ENCODE data around the gene ARHGEF9.

ARHGEF9 gene

GRCh38 chrX:63744850-63745394 is 40.1 kb downstream of the ARHGEF9 start:
- DNase-seq, result no peak

- DNase-seq, result no peak
Measured at GRCh38 chrX:63743596-63743995, 41.4 kb downstream of the ARHGEF9 start.

- no peak for DNase-seq
Measured at GRCh38 chrX:63740382-63740781, 44.6 kb downstream of the ARHGEF9 start.

- no peak for DNase-seq
Measured at GRCh38 chrX:63739885-63740284, 45.1 kb downstream of the ARHGEF9 start.

GRCh38 chrX:63738696-63739095 is 46.3 kb downstream of the ARHGEF9 start:
- DNase-seq, result no peak

- DNase-seq, result no peak
Measured at GRCh38 chrX:63737131-63737921, 47.7 kb downstream of the ARHGEF9 start.

GRCh38 chrX:63735882-63736281 is 49.1 kb downstream of the ARHGEF9 start:
- no peak for DNase-seq

- no peak for DNase-seq
Measured at GRCh38 chrX:63720293-63720692, 64.7 kb downstream of the ARHGEF9 start.

GRCh38 chrX:63719633-63720032 is 65.4 kb downstream of the ARHGEF9 start:
- DNase-seq, result no peak

- no peak for DNase-seq
Measured at GRCh38 chrX:63718010-63718694, 66.9 kb downstream of the ARHGEF9 start.

- DNase-seq, result no peak
Measured at GRCh38 chrX:63713526-63713925, 71.5 kb downstream of the ARHGEF9 start.

GRCh38 chrX:63708801-63709200 is 76.2 kb downstream of the ARHGEF9 start:
- DNase-seq, result no peak

- DNase-seq, result no peak
Measured at GRCh38 chrX:63702556-63702955, 82.5 kb downstream of the ARHGEF9 start.

GRCh38 chrX:63686878-63687714 is 97.9 kb downstream of the ARHGEF9 start:
- DNase-seq, result no peak

GRCh38 chrX:63680423-63680822 is 104.6 kb downstream of the ARHGEF9 start:
- no peak for DNase-seq

- DNase-seq, result no peak
Measured at GRCh38 chrX:63679432-63679831, 105.6 kb downstream of the ARHGEF9 start.

GRCh38 chrX:63675716-63676115 is 109.3 kb downstream of the ARHGEF9 start:
- DNase-seq, result no peak

- no peak for DNase-seq
Measured at GRCh38 chrX:63673896-63674295, 111.1 kb downstream of the ARHGEF9 start.

- no peak for DNase-seq
Measured at GRCh38 chrX:63664741-63665140, 120.3 kb downstream of the ARHGEF9 start.

GRCh38 chrX:63664083-63664482 is 120.9 kb downstream of the ARHGEF9 start:
- no peak for DNase-seq

GRCh38 chrX:63661676-63662075 is 123.3 kb downstream of the ARHGEF9 start:
- no peak for DNase-seq

GRCh38 chrX:63658920-63659319 is 126.1 kb downstream of the ARHGEF9 start:
- DNase-seq, result no peak

GRCh38 chrX:63657821-63658220 is 127.2 kb downstream of the ARHGEF9 start:
- DNase-seq, result no peak

Data from stimulated activated CD4-positive, alpha-beta T cell treated with anti-CD3 and anti-CD28 coated beads, Interleukin-12 subunit alpha, Interleukin-12 subunit beta, amount 100 ng/mL, for 4 hours (primary cell).